ENCODE measurements around the gene PI4KA.
"Not testable (repeated sequence)": the region's sequence is repeated elsewhere in the genome, so short reads cannot be mapped to it uniquely, and the experiment has no call there.

Gene PI4KA

GRCh38 chr22:20843501-20843900, 15.1 kb downstream of the PI4KA start:
- Histone ChIP-seq H3K27ac (replicated peaks) (no peak overlapping the region), H3K4me3 (replicated peaks; ENCODE audit: insufficient read depth, low read length) (no peak overlapping the region), H3K27me3 (ENCODE audit: insufficient read depth, poor library complexity, severe bottlenecking) (no peaks in the 10 kb centered on the region)
- no peak for TF ChIP-seq GABPA (IDR thresholded peaks at IDR 0.05; ENCODE audit: low read depth)
- no peak for TF ChIP-seq CTCF (IDR thresholded peaks at IDR 0.05; ENCODE audit: insufficient read depth, low read length)
- TF ChIP-seq REST (IDR thresholded peaks at IDR 0.05; ENCODE audit: insufficient replicate concordance, low read depth) = no peak
- TF ChIP-seq SPI1 (IDR thresholded peaks at IDR 0.05; ENCODE audit: borderline replicate concordance, low read depth) = no peak
- no peak for TF ChIP-seq POLR2AphosphoS5 (IDR thresholded peaks at IDR 0.05; ENCODE audit: low read depth)
- DNase-seq (ENCODE audit: low read depth in 1 of 2, low spot score in 1 of 2) = no peak

- no peak for TF ChIP-seq CTCF (IDR thresholded peaks at IDR 0.05; ENCODE audit: insufficient read depth, low read length)
- no peak for TF ChIP-seq SPI1 (IDR thresholded peaks at IDR 0.05; ENCODE audit: borderline replicate concordance, low read depth)
- no peak for TF ChIP-seq POLR2AphosphoS5 (IDR thresholded peaks at IDR 0.05; ENCODE audit: low read depth)
- no peak for TF ChIP-seq REST (IDR thresholded peaks at IDR 0.05; ENCODE audit: insufficient replicate concordance, low read depth)
- TF ChIP-seq GABPA (IDR thresholded peaks at IDR 0.05; ENCODE audit: low read depth) = no peak
- no peak for DNase-seq (ENCODE audit: low read depth in 1 of 2, low spot score in 1 of 2)
- Histone ChIP-seq H3K4me3 (replicated peaks; ENCODE audit: insufficient read depth, low read length) (no peak overlapping the region), H3K27me3 (ENCODE audit: insufficient read depth, poor library complexity, severe bottlenecking) (no peaks in the 10 kb centered on the region), H3K27ac (replicated peaks) (no peak overlapping the region)
Observed at GRCh38 chr22:20840646-20841371, 17.8 kb downstream of the PI4KA start.

- H3K27ac ChIP-seq (replicated peaks) = no peak overlapping the region
- no peaks in the 10 kb centered on the region for H3K27me3 ChIP-seq (ENCODE audit: insufficient read depth, poor library complexity, severe bottlenecking)
- H3K4me3 ChIP-seq (replicated peaks; ENCODE audit: insufficient read depth, low read length) = no peak overlapping the region
- no peak for TF ChIP-seq GABPA (IDR thresholded peaks at IDR 0.05; ENCODE audit: low read depth)
- no peak for TF ChIP-seq SPI1 (IDR thresholded peaks at IDR 0.05; ENCODE audit: borderline replicate concordance, low read depth)
- no peak for TF ChIP-seq POLR2AphosphoS5 (IDR thresholded peaks at IDR 0.05; ENCODE audit: low read depth)
- TF ChIP-seq REST (IDR thresholded peaks at IDR 0.05; ENCODE audit: insufficient replicate concordance, low read depth) = no peak
- TF ChIP-seq CTCF (IDR thresholded peaks at IDR 0.05; ENCODE audit: insufficient read depth, low read length) = no peak
- no peak for DNase-seq (ENCODE audit: low read depth in 1 of 2, low spot score in 1 of 2)
Observed at GRCh38 chr22:20839837-20840645, 18.6 kb downstream of the PI4KA start.

GRCh38 chr22:20839354-20839753, 19.3 kb downstream of the PI4KA start:
- not testable (repeated sequence) for H3K27me3 ChIP-seq (ENCODE audit: insufficient read depth, poor library complexity, severe bottlenecking); H3K27ac ChIP-seq (replicated peaks); H3K4me3 ChIP-seq (replicated peaks; ENCODE audit: insufficient read depth, low read length); DNase-seq (ENCODE audit: low read depth in 1 of 2, low spot score in 1 of 2)

Measured in HL-60 (cell line).